ENCODE results near the gene NFIA. TPM values are rescaled to one million over a fixed set of nuclear protein-coding genes. Genes with fewer than 3 reads are reported as not detected.
"Not testable (repeated sequence)": the region's sequence is repeated elsewhere in the genome, so short reads cannot be mapped to it uniquely, and the experiment has no call there.

NFIA gene
- total RNA-seq, 1 experiment from 2014 or later = 6.3 TPM

- no peak for DNase-seq (ENCODE audit: low read depth)
Observed at GRCh38 chr1:61269602-61270001, 187.2 kb downstream of the NFIA start.

GRCh38 chr1:61270107-61270506 lies 187.7 kb downstream of the NFIA start:
- no peak for DNase-seq (ENCODE audit: low read depth)

GRCh38 chr1:61270761-61271411 lies 188.5 kb downstream of the NFIA start:
- no peak for DNase-seq (ENCODE audit: low read depth)

GRCh38 chr1:61271412-61271789 lies 189.0 kb downstream of the NFIA start:
- no peak for DNase-seq (ENCODE audit: low read depth)

GRCh38 chr1:61273167-61273705 lies 190.9 kb downstream of the NFIA start:
- DNase-seq (ENCODE audit: low read depth) = no peak

- DNase-seq (ENCODE audit: low read depth) = no peak
Observed at GRCh38 chr1:61273861-61274260, 191.5 kb downstream of the NFIA start.

- no peak for DNase-seq (ENCODE audit: low read depth)
Observed at GRCh38 chr1:61274939-61275338, 192.6 kb downstream of the NFIA start.

GRCh38 chr1:61276246-61276645 lies 193.9 kb downstream of the NFIA start:
- DNase-seq (ENCODE audit: low read depth) = no peak

- DNase-seq (ENCODE audit: low read depth) = no peak
Observed at GRCh38 chr1:61277121-61277690, 194.8 kb downstream of the NFIA start.

GRCh38 chr1:61278503-61278902 lies 196.1 kb downstream of the NFIA start:
- not testable (repeated sequence) for DNase-seq (ENCODE audit: low read depth)

- DNase-seq (ENCODE audit: low read depth) = no peak
Observed at GRCh38 chr1:61278966-61279365, 196.6 kb downstream of the NFIA start.

- DNase-seq (ENCODE audit: low read depth) = no peak
Observed at GRCh38 chr1:61279570-61279969, 197.2 kb downstream of the NFIA start.

- no peak for DNase-seq (ENCODE audit: low read depth)
Observed at GRCh38 chr1:61280452-61280851, 198.1 kb downstream of the NFIA start.

GRCh38 chr1:61282387-61282786 lies 200.0 kb downstream of the NFIA start:
- no peak for DNase-seq (ENCODE audit: low read depth)

GRCh38 chr1:61284248-61284854 lies 202.0 kb downstream of the NFIA start:
- DNase-seq (ENCODE audit: low read depth) = no peak

GRCh38 chr1:61284936-61285335 lies 202.6 kb downstream of the NFIA start:
- no peak for DNase-seq (ENCODE audit: low read depth)

GRCh38 chr1:61285371-61285885 lies 203.1 kb downstream of the NFIA start:
- no peak for DNase-seq (ENCODE audit: low read depth)

GRCh38 chr1:61287014-61287413 lies 204.7 kb downstream of the NFIA start:
- DNase-seq (ENCODE audit: low read depth) = peak; percentile 59

- DNase-seq (ENCODE audit: low read depth) = peak; percentile 71
Observed at GRCh38 chr1:61287734-61288133, 205.4 kb downstream of the NFIA start.

- DNase-seq (ENCODE audit: low read depth) = no peak
Observed at GRCh38 chr1:61289232-61290098, 207.1 kb downstream of the NFIA start.

GRCh38 chr1:61290525-61290924 lies 208.2 kb downstream of the NFIA start:
- DNase-seq (ENCODE audit: low read depth) = no peak

- DNase-seq (ENCODE audit: low read depth) = no peak
Observed at GRCh38 chr1:61293197-61293596, 210.8 kb downstream of the NFIA start.

Data from HT1080 (cell line).